Astrocyte (in vitro differentiated cells and primary cell): Measurements from ENCODE around the gene NINJ1. TPM values are rescaled to one million over a fixed set of nuclear protein-coding genes. Genes with fewer than 3 reads are reported as not detected.

Experiments used
- DNase-seq: peaks from one replicate; pipeline ENCODE4 v3.0.0-alpha.2; 2010; ENCODE audit warnings: low read depth
- FAIRE-seq: peaks from 2 replicates; lab custom pipeline; 2011; peaks lifted over from hg19 to GRCh38; lab: Jason Lieb, UNC
- H2AFZ ChIP-seq: 2 replicates; pipeline ENCODE4 v1.6.0; 2012; ENCODE audit warnings: low read depth, low read length, inconsistent platforms
- H3K27ac ChIP-seq: 2 replicates; pipeline ENCODE4 v1.5.1; 2011; ENCODE audit warnings: low read depth, low read length, inconsistent platforms
- H3K27me3 ChIP-seq: 2 replicates; pipeline ENCODE4 v1.6.0; 2011; ENCODE audit warnings: low read length, inconsistent platforms; ENCODE audit not compliant: insufficient read depth
- H3K36me3 ChIP-seq: 2 replicates; pipeline ENCODE4 v1.5.1; 2011; ENCODE audit warnings: low read length, inconsistent platforms; ENCODE audit not compliant: insufficient read depth
- H3K4me1 ChIP-seq: 2 replicates; pipeline ENCODE4 v1.5.1; 2011; ENCODE audit warnings: low read length, inconsistent platforms; ENCODE audit not compliant: insufficient read depth
- H3K4me2 ChIP-seq: 2 replicates; pipeline ENCODE4 v1.6.0; 2012; ENCODE audit warnings: low read length, inconsistent platforms
- H3K4me3 ChIP-seq: 2 replicates; pipeline ENCODE4 v1.5.1; 2011; ENCODE audit warnings: low read depth, mild to moderate bottlenecking, low read length, inconsistent platforms; ENCODE audit not compliant: insufficient read depth
- H3K79me2 ChIP-seq: 2 replicates; pipeline ENCODE4 v1.6.0; 2012; ENCODE audit warnings: mild to moderate bottlenecking, low read length, inconsistent platforms; ENCODE audit not compliant: insufficient read depth
- H3K9ac ChIP-seq: 2 replicates; pipeline ENCODE4 v1.6.0; 2012; ENCODE audit warnings: mild to moderate bottlenecking, low read length, inconsistent platforms
- H3K9me3 ChIP-seq: 2 replicates; pipeline ENCODE4 v1.5.1; 2012; ENCODE audit warnings: low read depth, mild to moderate bottlenecking, low read length, inconsistent platforms; ENCODE audit not compliant: insufficient read depth
- H4K20me1 ChIP-seq: 2 replicates; pipeline ENCODE4 v1.6.0; 2012; ENCODE audit warnings: low read length, inconsistent platforms; ENCODE audit not compliant: insufficient read depth
- H3K27ac Mint-ChIP-seq: one replicate; pipeline ENCODE4 v1.8.0; 2021; ENCODE audit warnings: mild to moderate bottlenecking, mixed read lengths; ENCODE audit not compliant: unreplicated experiment
- H3K27me3 Mint-ChIP-seq: one replicate; pipeline ENCODE4 v1.8.0; 2021; ENCODE audit warnings: low read depth, mixed read lengths; ENCODE audit not compliant: unreplicated experiment
- H3K36me3 Mint-ChIP-seq: one replicate; pipeline ENCODE4 v1.8.0; 2021; ENCODE audit warnings: low read depth, mixed read lengths; ENCODE audit not compliant: unreplicated experiment
- H3K4me1 Mint-ChIP-seq: one replicate; pipeline ENCODE4 v1.8.0; 2021; ENCODE audit warnings: low read depth, mixed read lengths; ENCODE audit not compliant: unreplicated experiment
- H3K4me3 Mint-ChIP-seq: one replicate; pipeline ENCODE4 v1.8.0; 2021; ENCODE audit warnings: mild to moderate bottlenecking, moderate library complexity, mixed read lengths; ENCODE audit not compliant: unreplicated experiment
- H3K9me3 Mint-ChIP-seq: one replicate; pipeline ENCODE4 v1.8.0; 2021; ENCODE audit warnings: mild to moderate bottlenecking, mixed read lengths; ENCODE audit not compliant: unreplicated experiment
- CTCF ChIP-seq: IDR thresholded peaks from 2 replicates; pipeline ENCODE4 v1.5.1; 2011; ENCODE audit warnings: low read depth, mild to moderate bottlenecking, inconsistent platforms, low read length, moderate library complexity; ENCODE audit not compliant: insufficient read depth
- EZH2 ChIP-seq: IDR thresholded peaks from 2 replicates; pipeline ENCODE4 v1.6.1; 2012; ENCODE audit warnings: mild to moderate bottlenecking, low read length, inconsistent platforms; ENCODE audit not compliant: insufficient read depth
- total RNA-seq: library from RNA; stranded (reverse); gene quantifications from 2 replicates; pipeline ENCODE4 v1.2.1, GENCODE V29; 2021

NINJ1 gene
- total RNA-seq, 1 donor from 2014 or later, result 28.3 TPM

- no peak overlapping the region for H2AFZ ChIP-seq
- no peak overlapping the region for H3K4me2 ChIP-seq
- TF ChIP-seq CTCF (no peak), EZH2 (no peak)
- peaks cover 28% of the 10 kb centered on the region for H3K79me2 ChIP-seq
- H3K36me3 ChIP-seq, result no peaks in the 10 kb centered on the region
- no peak overlapping the region for H3K4me3 ChIP-seq
- no peak overlapping the region for H3K9ac ChIP-seq
- peaks cover 64% of the 10 kb centered on the region for H4K20me1 ChIP-seq
- H3K4me1 ChIP-seq, result peaks cover 26% of the 10 kb centered on the region
- peaks cover under 1% of the 10 kb centered on the region for H3K27me3 Mint-ChIP-seq
- H3K4me3 Mint-ChIP-seq, result no peak overlapping the region
- H3K27ac ChIP-seq, result no peak overlapping the region
- H3K27ac Mint-ChIP-seq, result peak overlapping the region; percentile 26
- H3K9me3 ChIP-seq, result no peaks in the 10 kb centered on the region
- no peak for DNase-seq
- no peaks in the 10 kb centered on the region for H3K9me3 Mint-ChIP-seq
- H3K4me1 Mint-ChIP-seq, result peaks cover 16% of the 10 kb centered on the region
- no peaks in the 10 kb centered on the region for H3K36me3 Mint-ChIP-seq
- H3K27me3 ChIP-seq, result no peaks in the 10 kb centered on the region
- FAIRE-seq, result no peak
These were observed 3.1 kb downstream of the NINJ1 start for GRCh38 chr9:93130861-93131481.

GRCh38 chr9:93129691-93130500 lies 4.2 kb downstream of the NINJ1 start:
- Histone ChIP-seq H3K27ac (no peak overlapping the region), H2AFZ (no peak overlapping the region), H3K9me3 (no peaks in the 10 kb centered on the region), H3K4me3 (no peak overlapping the region), H3K4me2 (no peak overlapping the region), H4K20me1 (peaks cover 64% of the 10 kb centered on the region), H3K36me3 (no peaks in the 10 kb centered on the region), H3K4me1 (peaks cover 24% of the 10 kb centered on the region), H3K9ac (no peak overlapping the region), H3K27me3 (no peaks in the 10 kb centered on the region), H3K79me2 (peaks cover 28% of the 10 kb centered on the region)
- Mint-ChIP-seq H3K9me3 (no peaks in the 10 kb centered on the region), H3K4me1 (peaks cover 18% of the 10 kb centered on the region), H3K4me3 (no peak overlapping the region), H3K27ac (no peak overlapping the region), H3K36me3 (peaks cover 2% of the 10 kb centered on the region), H3K27me3 (no peaks in the 10 kb centered on the region)
- TF ChIP-seq CTCF (no peak), EZH2 (no peak)
- no peak for FAIRE-seq
- no peak for DNase-seq
